Measurements from ENCODE around the gene RAPSN.

DNA sequence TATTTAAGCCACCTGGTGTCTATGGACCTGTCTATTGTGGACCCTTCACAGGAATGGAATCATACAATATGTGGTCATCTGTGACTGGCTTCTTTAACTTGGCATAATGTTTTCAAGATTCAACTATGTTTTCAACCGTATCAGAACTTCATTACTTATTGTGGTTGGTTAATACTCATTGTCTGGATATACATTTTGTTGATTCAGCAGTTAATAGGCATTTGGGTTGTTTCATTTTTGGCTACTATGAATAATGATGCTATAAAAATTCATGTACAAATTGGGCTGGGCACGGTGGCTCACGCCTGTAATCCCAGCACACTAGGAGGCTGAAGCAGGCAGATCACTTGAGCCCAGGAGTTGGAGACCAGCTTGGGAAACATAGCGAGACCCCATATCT, 2.5 kb upstream of the RAPSN start:
- TF ChIP-seq POLR2AphosphoS5 (IDR thresholded peaks at IDR 0.05; ENCODE audit: low read depth, low read length), result no peak
- no peak for TF ChIP-seq POLR2A (IDR thresholded peaks at IDR 0.05; ENCODE audit: low read depth, low read length)
